GM18520 (cell line): ENCODE data around the gene HNRNPCL1.
"Not testable (repeated sequence)": the region's sequence is repeated elsewhere in the genome, so short reads cannot be mapped to it uniquely, and the experiment has no call there.

Experiments used
- ATAC-seq: cut with Tn5 transposase; IDR thresholded peaks from one replicate; pipeline ENCODE4 v1.9.1; 2021; ENCODE audit not compliant: unreplicated experiment

HNRNPCL1 gene

DNA sequence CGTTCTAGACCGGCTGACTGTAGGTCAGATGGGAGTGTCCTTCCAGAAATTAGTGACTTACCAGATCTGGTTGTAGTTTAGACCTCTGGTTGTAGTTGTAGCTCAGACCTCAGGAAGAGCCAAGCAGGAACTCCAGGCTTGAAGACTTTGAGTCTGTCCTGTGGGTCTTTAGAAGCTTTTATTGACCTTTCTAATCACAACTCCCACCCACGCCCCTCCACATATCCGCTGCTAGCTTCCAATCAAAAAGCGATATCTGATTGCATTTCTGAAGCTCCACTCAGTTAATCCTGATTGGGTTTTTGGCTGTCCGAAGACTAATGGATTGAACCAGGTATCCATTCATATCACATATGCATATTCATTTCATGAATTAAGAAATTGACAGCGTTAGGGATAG is at the start of gene HNRNPCL1:
Gene HNRNPCL1, minus strand, starts transcription at position 101 of the 400 bp plus-strand sequence. CDS start 431 bp downstream, outside the sequence.
- ATAC-seq = not testable (repeated sequence)

DNA sequence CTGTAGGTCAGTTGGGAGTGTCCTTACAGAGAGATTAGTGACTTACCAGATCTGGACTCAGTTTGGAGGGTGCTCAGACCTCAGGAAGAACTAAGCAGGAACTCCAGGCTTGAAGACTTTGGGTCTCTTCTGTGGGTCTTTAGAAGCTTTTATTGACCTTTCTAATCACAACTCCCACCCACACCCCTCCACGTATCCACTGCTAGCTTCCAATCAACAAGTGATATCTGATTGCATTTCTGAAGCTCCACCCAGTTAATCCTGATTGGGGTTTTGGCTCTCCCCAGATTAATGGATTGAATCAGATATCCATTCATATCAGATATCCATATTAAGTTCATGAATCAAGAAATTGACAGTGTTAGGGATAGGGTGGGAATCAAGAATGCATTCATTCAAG is 49.6 kb upstream of the HNRNPCL1 start, which contains the start of gene PRAMEF10:
Gene PRAMEF10, minus strand, starts transcription at position 101 of the 400 bp plus-strand sequence. CDS start 2,423 bp downstream, outside the sequence.
- ATAC-seq = not testable (repeated sequence)

- ATAC-seq = not testable (repeated sequence)
Observed at GRCh38 chr1:12886101-12886500, 37.6 kb upstream of the HNRNPCL1 start, which contains the start of gene PRAMEF4. Gene PRAMEF4 (minus strand): TSS chr1:12886201. CDS start chr1:12883394, 2,807 bp downstream.

- not testable (repeated sequence) for ATAC-seq
Observed at GRCh38 chr1:12878453-12878852, 29.9 kb upstream of the HNRNPCL1 start.

DNA sequence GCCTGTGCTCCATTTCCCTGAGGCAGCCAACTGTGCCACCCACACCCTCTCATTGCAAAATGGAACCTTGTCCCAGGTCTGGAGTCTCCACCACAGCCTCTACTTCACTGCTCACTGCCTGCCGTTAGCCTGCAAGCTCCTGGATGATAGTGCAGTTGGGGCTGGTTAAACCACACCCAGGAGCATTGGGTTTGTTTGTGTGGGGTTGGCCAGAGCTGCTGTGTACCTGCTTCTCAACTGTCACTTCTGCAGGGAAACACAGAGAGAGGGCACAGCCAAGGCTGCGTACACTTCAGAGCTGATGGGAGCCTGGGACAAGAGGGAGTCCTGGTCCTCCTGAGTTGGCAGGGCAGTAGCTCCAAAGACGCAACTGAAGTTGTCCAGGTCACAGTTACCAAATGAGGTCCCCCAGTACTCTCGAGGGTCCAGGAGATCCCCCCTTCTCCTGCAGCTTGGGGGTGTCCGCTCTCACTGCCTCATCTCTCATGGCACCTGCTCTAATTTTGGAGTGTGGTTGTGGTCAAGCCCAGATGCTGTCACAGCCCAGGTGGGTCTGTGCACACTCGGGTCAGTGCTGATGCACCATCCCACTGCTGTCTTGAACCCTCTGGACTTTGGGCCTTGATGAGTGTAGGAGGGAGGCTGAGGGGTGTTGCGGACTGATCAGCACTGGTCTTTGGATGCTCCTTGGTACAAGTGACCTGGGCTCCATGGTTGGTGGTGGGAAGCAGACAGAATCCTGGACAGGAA is 14.8 kb upstream of the HNRNPCL1 start:
- not testable (repeated sequence) for ATAC-seq

DNA sequence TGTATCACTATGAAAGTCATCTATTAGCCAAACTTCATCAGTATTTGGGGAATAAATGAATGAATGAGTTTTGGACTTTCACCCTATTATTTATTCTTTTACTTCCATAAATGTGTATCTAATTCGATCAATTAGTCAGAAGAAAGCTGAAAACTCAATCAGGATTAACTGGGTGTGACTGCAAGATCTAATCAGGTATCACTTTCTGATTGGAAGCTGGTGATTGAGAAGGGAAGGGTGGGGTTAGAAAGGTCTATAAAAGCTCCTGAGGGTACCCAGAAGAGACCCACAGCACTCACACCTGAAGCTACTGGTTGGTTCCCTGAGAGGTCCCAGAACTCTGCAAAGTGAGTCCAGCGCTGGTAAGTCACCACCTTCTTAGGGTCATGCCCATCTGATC is 8.3 kb upstream of the HNRNPCL1 start, which contains the start of gene PRAMEF2:
Gene PRAMEF2, plus strand, starts transcription at position 301 of the 400 bp plus-strand sequence. CDS start 1,924 bp downstream, outside the sequence.
- not testable (repeated sequence) for ATAC-seq

DNA sequence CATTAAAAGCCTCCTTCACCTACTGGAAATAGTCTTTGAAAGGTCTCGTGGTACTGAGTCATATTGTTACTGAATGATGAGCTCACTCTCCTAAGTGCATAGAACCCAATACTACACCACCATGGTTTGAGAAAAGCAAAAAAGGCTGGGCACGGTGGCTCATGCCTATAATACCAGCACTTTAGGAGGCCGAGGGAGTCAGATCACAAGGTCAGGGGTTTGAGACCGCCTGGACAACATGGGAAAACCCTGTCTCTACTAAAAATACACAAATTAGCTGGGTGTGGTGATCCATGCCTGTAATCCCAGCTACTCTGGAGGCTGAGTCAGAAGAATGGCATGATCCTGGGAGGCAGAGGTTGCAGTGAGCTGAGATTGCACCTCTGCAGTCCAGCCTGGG is 3.3 kb upstream of the HNRNPCL1 start:
- no peak for ATAC-seq

DNA sequence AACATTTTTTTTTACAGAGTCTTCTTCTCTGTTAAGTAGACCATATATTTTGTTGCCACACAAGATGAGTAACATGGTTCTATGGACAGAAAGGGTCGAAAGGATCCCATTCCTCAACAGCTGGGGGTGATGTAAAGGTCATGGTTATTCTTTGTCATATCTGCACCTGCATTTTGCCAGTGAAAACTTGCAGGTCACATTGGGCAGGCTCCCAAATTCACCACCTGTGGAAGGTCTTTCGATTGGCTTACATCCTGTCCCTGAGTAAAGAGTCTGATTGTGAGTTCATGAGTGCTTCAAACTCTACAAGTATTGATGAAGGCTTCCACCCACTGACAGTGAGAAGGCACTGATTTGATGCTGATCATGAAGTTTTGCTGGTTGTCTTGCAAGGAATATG is 15.3 kb downstream of the HNRNPCL1 start:
- not testable (repeated sequence) for ATAC-seq

GRCh38 chr1:12831310-12831709 is 17.2 kb downstream of the HNRNPCL1 start, which contains the start of gene PRAMEF11:
Gene PRAMEF11 (minus strand): TSS chr1:12831410. CDS start chr1:12828789, 2,621 bp downstream.
- ATAC-seq = not testable (repeated sequence)

DNA sequence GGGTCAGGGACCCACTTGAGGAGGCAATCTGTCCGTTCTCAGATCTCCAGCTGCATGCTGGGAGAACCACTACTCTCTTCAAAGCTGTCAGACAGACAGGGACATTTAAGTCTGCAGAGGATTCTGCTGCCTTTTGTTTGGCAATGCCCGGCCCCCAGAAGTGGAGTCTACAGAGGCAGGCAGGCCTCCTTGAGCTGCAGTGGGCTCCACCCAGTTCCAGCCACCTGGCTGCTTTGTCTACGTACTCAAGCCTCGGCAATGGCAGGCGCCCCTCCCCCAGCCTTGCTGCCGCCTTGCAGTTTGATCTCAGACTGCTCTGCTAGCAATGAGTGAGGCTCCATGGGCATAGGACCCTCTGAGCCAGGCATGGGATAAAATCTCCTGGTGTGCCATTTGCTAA is 29.5 kb downstream of the HNRNPCL1 start:
- not testable (repeated sequence) for ATAC-seq

- no peak for ATAC-seq
Observed at GRCh38 chr1:12811409-12811784, 37.1 kb downstream of the HNRNPCL1 start.

GRCh38 chr1:12810691-12811408 is 37.7 kb downstream of the HNRNPCL1 start:
- ATAC-seq = no peak

GRCh38 chr1:12809933-12810332 is 38.6 kb downstream of the HNRNPCL1 start:
- ATAC-seq = no peak

DNA sequence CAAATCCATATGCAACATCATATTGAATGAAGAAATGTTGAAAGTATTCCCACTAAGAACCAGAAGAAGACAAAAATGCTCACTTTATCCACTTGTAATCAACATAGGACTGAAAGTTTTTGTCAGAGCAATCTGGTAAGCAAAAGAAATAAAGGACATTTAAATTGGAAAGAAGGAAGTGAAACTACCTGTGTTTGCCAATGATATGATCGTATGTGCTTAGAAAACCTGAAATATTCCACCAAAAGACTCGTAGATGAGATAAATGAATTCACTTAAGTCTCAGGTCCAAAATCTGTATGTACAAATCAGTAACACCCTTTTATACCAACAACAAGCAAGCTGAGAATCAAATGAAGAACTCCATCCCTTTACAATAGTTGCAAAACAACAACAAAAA is 48.8 kb downstream of the HNRNPCL1 start:
- no peak for ATAC-seq

GRCh38 chr1:12798911-12799310 is 49.6 kb downstream of the HNRNPCL1 start:
- ATAC-seq = no peak
